ENCODE data around the gene SKOR2. TPM values are rescaled to one million over a fixed set of nuclear protein-coding genes. Genes with fewer than 3 reads are reported as not detected.

Gene SKOR2
- total and polyA plus RNA-seq, 2 experiments from 2014 or later, result 0.10 to 0.42 TPM

DNA sequence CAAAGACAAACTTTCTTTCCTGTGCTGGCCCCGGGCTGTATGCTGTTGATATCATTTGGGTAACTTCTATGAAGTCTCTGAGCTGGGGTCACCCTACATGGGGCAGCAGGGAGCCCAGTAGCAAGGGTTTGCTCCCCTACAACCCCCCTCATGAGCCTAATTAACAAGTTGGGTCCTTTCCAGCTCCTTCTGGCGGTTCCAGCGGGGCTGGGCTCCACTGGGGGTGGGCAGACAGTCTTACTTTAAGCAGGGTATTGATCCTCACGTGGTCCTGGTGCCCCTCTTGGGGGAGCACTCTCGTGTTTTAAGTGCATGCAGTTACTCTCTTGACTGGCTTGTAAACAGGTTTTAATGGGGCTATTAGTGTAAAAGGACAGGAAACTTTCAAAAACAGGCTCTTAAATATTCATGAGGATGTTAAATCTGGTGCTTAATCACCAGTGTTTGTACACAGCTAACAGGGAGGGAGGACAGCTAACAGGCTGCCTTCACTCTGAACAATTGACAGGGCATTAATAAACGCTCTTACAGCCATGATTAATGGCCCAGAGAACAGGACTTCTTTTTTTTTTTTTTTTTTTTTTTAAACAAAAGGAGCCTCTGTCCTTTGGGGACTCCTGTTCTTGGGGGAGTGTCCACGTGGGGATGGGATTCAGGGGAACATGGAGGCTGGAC, 36.6 kb upstream of the SKOR2 start:
- Histone ChIP-seq H3K4me2 (no peak overlapping the region), H3K79me2 (replicated peaks; ENCODE audit: insufficient read depth) (no peaks in the 10 kb centered on the region), H3K27ac (ENCODE audit: low read depth) (no peak overlapping the region), H2AFZ (peak overlapping the region; percentile 29; the same call in 1 of the 2 replicates), H3F3A (replicated peaks; ENCODE audit: low read depth) (no peaks in the 10 kb centered on the region), H3K9me2 (ENCODE audit: insufficient read depth) (no peaks in the 10 kb centered on the region), H3K4me3 (no peak overlapping the region), H3K4me1 (ENCODE audit: insufficient read depth) (no peaks in the 10 kb centered on the region), H3K27me3 (ENCODE audit: insufficient read depth) (no peaks in the 10 kb centered on the region), H3K36me3 (ENCODE audit: insufficient read depth) (no peaks in the 10 kb centered on the region), H4K20me1 (replicated peaks; ENCODE audit: insufficient read depth) (no peaks in the 10 kb centered on the region)
- Mint-ChIP-seq H3K36me3 (ENCODE audit: low read depth) (no peaks in the 10 kb centered on the region), H3K4me3 (no peak overlapping the region), H3K27me3 (ENCODE audit: insufficient read depth, low read depth, poor library complexity) (no peaks in the 10 kb centered on the region), H3K4me1 (0 out of 3 replicates have a peak, but pooled peaks cover 6% of the 10 kb centered on the region), H3K27ac (no peak overlapping the region), H3K9me3 (no peaks in the 10 kb centered on the region)
- no peak for DNase-seq (ENCODE audit: low spot score)
- ATAC-seq, result no peak
- TF ChIP-seq STAT1 (IDR thresholded peaks at IDR 0.05; ENCODE audit: unreplicated experiment) (no peak), JUNB (IDR thresholded peaks at IDR 0.05; ENCODE audit: unreplicated experiment) (no peak), EZH2phosphoT487 (IDR thresholded peaks at IDR 0.05; ENCODE audit: unreplicated experiment) (no peak), CREB1 (CRISPR knock-in tag; IDR thresholded peaks at IDR 0.05; ENCODE audit: low read depth) (no peak), EZH2 (IDR thresholded peaks at IDR 0.05; ENCODE audit: low read depth, unreplicated experiment) (no peak), POLR2AphosphoS5 (IDR thresholded peaks at IDR 0.05; ENCODE audit: low read depth) (no peak), ZNF331 (CRISPR knock-in tag; IDR thresholded peaks at IDR 0.05; ENCODE audit: low read depth) (no peak), ZNF114 (CRISPR knock-in tag; IDR thresholded peaks at IDR 0.05) (no peak), NANOG (IDR thresholded peaks at IDR 0.05; ENCODE audit: borderline replicate concordance) (no peak)
- TF ChIP-seq, protein P1, sequence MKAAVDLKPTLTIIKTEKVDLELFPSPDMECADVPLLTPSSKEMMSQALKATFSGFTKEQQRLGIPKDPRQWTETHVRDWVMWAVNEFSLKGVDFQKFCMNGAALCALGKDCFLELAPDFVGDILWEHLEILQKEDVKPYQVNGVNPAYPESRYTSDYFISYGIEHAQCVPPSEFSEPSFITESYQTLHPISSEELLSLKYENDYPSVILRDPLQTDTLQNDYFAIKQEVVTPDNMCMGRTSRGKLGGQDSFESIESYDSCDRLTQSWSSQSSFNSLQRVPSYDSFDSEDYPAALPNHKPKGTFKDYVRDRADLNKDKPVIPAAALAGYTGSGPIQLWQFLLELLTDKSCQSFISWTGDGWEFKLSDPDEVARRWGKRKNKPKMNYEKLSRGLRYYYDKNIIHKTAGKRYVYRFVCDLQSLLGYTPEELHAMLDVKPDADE (IDR thresholded peaks at IDR 0.05), result no peak
- TF ChIP-seq, protein P2, sequence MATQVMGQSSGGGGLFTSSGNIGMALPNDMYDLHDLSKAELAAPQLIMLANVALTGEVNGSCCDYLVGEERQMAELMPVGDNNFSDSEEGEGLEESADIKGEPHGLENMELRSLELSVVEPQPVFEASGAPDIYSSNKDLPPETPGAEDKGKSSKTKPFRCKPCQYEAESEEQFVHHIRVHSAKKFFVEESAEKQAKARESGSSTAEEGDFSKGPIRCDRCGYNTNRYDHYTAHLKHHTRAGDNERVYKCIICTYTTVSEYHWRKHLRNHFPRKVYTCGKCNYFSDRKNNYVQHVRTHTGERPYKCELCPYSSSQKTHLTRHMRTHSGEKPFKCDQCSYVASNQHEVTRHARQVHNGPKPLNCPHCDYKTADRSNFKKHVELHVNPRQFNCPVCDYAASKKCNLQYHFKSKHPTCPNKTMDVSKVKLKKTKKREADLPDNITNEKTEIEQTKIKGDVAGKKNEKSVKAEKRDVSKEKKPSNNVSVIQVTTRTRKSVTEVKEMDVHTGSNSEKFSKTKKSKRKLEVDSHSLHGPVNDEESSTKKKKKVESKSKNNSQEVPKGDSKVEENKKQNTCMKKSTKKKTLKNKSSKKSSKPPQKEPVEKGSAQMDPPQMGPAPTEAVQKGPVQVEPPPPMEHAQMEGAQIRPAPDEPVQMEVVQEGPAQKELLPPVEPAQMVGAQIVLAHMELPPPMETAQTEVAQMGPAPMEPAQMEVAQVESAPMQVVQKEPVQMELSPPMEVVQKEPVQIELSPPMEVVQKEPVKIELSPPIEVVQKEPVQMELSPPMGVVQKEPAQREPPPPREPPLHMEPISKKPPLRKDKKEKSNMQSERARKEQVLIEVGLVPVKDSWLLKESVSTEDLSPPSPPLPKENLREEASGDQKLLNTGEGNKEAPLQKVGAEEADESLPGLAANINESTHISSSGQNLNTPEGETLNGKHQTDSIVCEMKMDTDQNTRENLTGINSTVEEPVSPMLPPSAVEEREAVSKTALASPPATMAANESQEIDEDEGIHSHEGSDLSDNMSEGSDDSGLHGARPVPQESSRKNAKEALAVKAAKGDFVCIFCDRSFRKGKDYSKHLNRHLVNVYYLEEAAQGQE (IDR thresholded peaks at IDR 0.05; ENCODE audit: unreplicated experiment), result no peak
- TF ChIP-seq, protein P3, sequence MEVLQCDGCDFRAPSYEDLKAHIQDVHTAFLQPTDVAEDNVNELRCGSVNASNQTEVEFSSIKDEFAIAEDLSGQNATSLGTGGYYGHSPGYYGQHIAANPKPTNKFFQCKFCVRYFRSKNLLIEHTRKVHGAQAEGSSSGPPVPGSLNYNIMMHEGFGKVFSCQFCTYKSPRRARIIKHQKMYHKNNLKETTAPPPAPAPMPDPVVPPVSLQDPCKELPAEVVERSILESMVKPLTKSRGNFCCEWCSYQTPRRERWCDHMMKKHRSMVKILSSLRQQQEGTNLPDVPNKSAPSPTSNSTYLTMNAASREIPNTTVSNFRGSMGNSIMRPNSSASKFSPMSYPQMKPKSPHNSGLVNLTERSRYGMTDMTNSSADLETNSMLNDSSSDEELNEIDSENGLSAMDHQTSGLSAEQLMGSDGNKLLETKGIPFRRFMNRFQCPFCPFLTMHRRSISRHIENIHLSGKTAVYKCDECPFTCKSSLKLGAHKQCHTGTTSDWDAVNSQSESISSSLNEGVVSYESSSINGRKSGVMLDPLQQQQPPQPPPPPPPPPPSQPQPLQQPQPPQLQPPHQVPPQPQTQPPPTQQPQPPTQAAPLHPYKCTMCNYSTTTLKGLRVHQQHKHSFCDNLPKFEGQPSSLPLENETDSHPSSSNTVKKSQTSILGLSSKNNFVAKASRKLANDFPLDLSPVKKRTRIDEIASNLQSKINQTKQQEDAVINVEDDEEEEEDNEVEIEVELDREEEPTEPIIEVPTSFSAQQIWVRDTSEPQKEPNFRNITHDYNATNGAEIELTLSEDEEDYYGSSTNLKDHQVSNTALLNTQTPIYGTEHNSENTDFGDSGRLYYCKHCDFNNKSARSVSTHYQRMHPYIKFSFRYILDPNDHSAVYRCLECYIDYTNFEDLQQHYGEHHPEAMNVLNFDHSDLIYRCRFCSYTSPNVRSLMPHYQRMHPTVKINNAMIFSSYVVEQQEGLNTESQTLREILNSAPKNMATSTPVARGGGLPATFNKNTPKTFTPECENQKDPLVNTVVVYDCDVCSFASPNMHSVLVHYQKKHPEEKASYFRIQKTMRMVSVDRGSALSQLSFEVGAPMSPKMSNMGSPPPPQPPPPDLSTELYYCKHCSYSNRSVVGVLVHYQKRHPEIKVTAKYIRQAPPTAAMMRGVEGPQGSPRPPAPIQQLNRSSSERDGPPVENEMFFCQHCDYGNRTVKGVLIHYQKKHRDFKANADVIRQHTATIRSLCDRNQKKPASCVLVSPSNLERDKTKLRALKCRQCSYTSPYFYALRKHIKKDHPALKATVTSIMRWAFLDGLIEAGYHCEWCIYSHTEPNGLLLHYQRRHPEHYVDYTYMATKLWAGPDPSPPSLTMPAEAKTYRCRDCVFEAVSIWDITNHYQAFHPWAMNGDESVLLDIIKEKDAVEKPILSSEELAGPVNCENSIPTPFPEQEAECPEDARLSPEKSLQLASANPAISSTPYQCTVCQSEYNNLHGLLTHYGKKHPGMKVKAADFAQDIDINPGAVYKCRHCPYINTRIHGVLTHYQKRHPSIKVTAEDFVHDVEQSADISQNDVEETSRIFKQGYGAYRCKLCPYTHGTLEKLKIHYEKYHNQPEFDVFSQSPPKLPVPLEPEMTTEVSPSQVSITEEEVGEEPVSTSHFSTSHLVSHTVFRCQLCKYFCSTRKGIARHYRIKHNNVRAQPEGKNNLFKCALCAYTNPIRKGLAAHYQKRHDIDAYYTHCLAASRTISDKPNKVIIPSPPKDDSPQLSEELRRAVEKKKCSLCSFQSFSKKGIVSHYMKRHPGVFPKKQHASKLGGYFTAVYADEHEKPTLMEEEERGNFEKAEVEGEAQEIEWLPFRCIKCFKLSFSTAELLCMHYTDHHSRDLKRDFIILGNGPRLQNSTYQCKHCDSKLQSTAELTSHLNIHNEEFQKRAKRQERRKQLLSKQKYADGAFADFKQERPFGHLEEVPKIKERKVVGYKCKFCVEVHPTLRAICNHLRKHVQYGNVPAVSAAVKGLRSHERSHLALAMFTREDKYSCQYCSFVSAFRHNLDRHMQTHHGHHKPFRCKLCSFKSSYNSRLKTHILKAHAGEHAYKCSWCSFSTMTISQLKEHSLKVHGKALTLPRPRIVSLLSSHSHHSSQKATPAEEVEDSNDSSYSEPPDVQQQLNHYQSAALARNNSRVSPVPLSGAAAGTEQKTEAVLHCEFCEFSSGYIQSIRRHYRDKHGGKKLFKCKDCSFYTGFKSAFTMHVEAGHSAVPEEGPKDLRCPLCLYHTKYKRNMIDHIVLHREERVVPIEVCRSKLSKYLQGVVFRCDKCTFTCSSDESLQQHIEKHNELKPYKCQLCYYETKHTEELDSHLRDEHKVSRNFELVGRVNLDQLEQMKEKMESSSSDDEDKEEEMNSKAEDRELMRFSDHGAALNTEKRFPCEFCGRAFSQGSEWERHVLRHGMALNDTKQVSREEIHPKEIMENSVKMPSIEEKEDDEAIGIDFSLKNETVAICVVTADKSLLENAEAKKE (CRISPR knock-in tag; IDR thresholded peaks at IDR 0.05), result no peak
- TF ChIP-seq, protein P4, sequence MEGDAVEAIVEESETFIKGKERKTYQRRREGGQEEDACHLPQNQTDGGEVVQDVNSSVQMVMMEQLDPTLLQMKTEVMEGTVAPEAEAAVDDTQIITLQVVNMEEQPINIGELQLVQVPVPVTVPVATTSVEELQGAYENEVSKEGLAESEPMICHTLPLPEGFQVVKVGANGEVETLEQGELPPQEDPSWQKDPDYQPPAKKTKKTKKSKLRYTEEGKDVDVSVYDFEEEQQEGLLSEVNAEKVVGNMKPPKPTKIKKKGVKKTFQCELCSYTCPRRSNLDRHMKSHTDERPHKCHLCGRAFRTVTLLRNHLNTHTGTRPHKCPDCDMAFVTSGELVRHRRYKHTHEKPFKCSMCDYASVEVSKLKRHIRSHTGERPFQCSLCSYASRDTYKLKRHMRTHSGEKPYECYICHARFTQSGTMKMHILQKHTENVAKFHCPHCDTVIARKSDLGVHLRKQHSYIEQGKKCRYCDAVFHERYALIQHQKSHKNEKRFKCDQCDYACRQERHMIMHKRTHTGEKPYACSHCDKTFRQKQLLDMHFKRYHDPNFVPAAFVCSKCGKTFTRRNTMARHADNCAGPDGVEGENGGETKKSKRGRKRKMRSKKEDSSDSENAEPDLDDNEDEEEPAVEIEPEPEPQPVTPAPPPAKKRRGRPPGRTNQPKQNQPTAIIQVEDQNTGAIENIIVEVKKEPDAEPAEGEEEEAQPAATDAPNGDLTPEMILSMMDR (conservative IDR thresholded peaks at IDR 0.05; ENCODE audit: low read depth in 2 of 2), result no peak
